ENCODE measurements around the gene AP2A1.
"Not testable (repeated sequence)": the region's sequence is repeated elsewhere in the genome, so short reads cannot be mapped to it uniquely, and the experiment has no call there.

Gene AP2A1

GRCh38 chr19:49814010-49814409 lies 47.2 kb downstream of the AP2A1 start:
- DNase-seq: peak in 1 of 2 donors; percentile 17

- DNase-seq: no peak
These were observed 49.8 kb downstream of the AP2A1 start for GRCh38 chr19:49816590-49816989.

- DNase-seq: peak; percentile 90 to 92
These were observed 51.3 kb downstream of the AP2A1 start, which contains the start of gene MED25 for GRCh38 chr19:49817964-49818648. Gene MED25, plus strand, starts transcription at chr19:49818289. Its CDS starts 53 bp downstream, at chr19:49818342.

GRCh38 chr19:49818649-49819370 lies 52.0 kb downstream of the AP2A1 start:
- peak in 1 of 2 donors; percentile 19 for DNase-seq

GRCh38 chr19:49819452-49820115 lies 52.8 kb downstream of the AP2A1 start:
- DNase-seq: not testable (repeated sequence)

- DNase-seq: no peak
These were observed 53.3 kb downstream of the AP2A1 start for GRCh38 chr19:49820125-49820524.

GRCh38 chr19:49823472-49823871 lies 56.7 kb downstream of the AP2A1 start:
- no peak for DNase-seq

GRCh38 chr19:49824662-49825061 lies 57.9 kb downstream of the AP2A1 start:
- DNase-seq: no peak

GRCh38 chr19:49827034-49827433 lies 60.2 kb downstream of the AP2A1 start:
- DNase-seq: no peak

- DNase-seq: no peak
These were observed 62.4 kb downstream of the AP2A1 start for GRCh38 chr19:49829200-49829599.

GRCh38 chr19:49829721-49830120 lies 62.9 kb downstream of the AP2A1 start:
- no peak for DNase-seq

- no peak for DNase-seq
These were observed 64.0 kb downstream of the AP2A1 start for GRCh38 chr19:49830766-49831165.

- DNase-seq: no peak
These were observed 64.8 kb downstream of the AP2A1 start for GRCh38 chr19:49831592-49831991.

GRCh38 chr19:49832556-49832955 lies 65.8 kb downstream of the AP2A1 start:
- DNase-seq: no peak

- DNase-seq: no peak
These were observed 66.8 kb downstream of the AP2A1 start for GRCh38 chr19:49833599-49833998.

GRCh38 chr19:49835562-49835961 lies 68.8 kb downstream of the AP2A1 start:
- no peak for DNase-seq

GRCh38 chr19:49836176-49837008 lies 69.6 kb downstream of the AP2A1 start:
- DNase-seq: no peak

- no peak for DNase-seq
These were observed 70.2 kb downstream of the AP2A1 start for GRCh38 chr19:49837009-49837310.

GRCh38 chr19:49837425-49837824 lies 70.6 kb downstream of the AP2A1 start:
- DNase-seq: no peak

GRCh38 chr19:49838885-49839588 lies 72.2 kb downstream of the AP2A1 start:
- no peak for DNase-seq

GRCh38 chr19:49839713-49840112 lies 72.9 kb downstream of the AP2A1 start:
- DNase-seq: no peak

- no peak for DNase-seq
These were observed 73.5 kb downstream of the AP2A1 start for GRCh38 chr19:49840321-49840720.
